ENCODE results near the gene SUCLA2. TPM values are rescaled to one million over a fixed set of nuclear protein-coding genes. Genes with fewer than 3 reads are reported as not detected.
A peak's percentile ranks its signal among the peaks of the same experiment; 100 is the strongest.

Gene SUCLA2
- total RNA-seq, 1 donor from 2014 or later, result 56.9 TPM

DNA sequence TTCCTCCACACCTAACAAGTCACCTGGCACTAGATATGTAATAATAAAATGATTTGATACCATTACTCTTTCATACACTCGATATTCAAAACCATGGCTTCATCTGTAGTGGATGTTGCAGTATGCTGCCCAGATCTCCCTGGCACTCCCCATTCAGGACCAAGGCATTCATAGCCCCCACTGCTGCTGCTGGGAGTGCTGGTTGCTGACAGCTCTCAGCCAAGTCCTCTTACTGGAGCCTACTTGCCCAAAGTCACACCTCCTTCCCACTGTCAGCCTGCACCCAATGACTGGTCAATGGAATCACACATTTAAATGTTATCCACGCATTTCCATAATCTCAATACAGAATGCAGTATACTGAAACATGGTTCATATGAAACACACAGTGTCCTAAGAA lies 3.7 kb downstream of the SUCLA2 start:
- H3K9me3 Mint-ChIP-seq (ENCODE audit: low read depth), result peaks cover 3% of the 10 kb centered on the region
- no peak for DNase-seq (ENCODE audit: low spot score, unreplicated experiment)
- no peaks in the 10 kb centered on the region for H3K27me3 Mint-ChIP-seq
- peaks cover 20% of the 10 kb centered on the region for H3K4me1 Mint-ChIP-seq (ENCODE audit: low read depth)
- no peak overlapping the region for H3K4me3 Mint-ChIP-seq (ENCODE audit: low read depth)
- peak overlapping the region; percentile 1 for H3K27ac Mint-ChIP-seq
- peaks cover 19% of the 10 kb centered on the region for H3K36me3 Mint-ChIP-seq (ENCODE audit: insufficient read depth)
- no peak for TF ChIP-seq CTCF (IDR thresholded peaks at IDR 0.05; ENCODE audit: unreplicated experiment)

- DNase-seq (ENCODE audit: low spot score, unreplicated experiment), result no peak
- Mint-ChIP-seq H3K36me3 (ENCODE audit: insufficient read depth) (peaks cover 42% of the 10 kb centered on the region), H3K4me1 (ENCODE audit: low read depth) (no peaks in the 10 kb centered on the region), H3K4me3 (ENCODE audit: low read depth) (no peak overlapping the region), H3K27me3 (no peaks in the 10 kb centered on the region), H3K9me3 (ENCODE audit: low read depth) (peaks cover 3% of the 10 kb centered on the region), H3K27ac (no peak overlapping the region)
- no peak for TF ChIP-seq CTCF (IDR thresholded peaks at IDR 0.05; ENCODE audit: unreplicated experiment)
Measured at GRCh38 chr13:47991859-47992258, 9.2 kb downstream of the SUCLA2 start.

- Mint-ChIP-seq H3K4me3 (ENCODE audit: low read depth) (no peak overlapping the region), H3K27me3 (no peaks in the 10 kb centered on the region), H3K4me1 (ENCODE audit: low read depth) (no peaks in the 10 kb centered on the region), H3K36me3 (ENCODE audit: insufficient read depth) (peaks cover 49% of the 10 kb centered on the region), H3K27ac (no peak overlapping the region), H3K9me3 (ENCODE audit: low read depth) (peaks cover 3% of the 10 kb centered on the region)
- DNase-seq (ENCODE audit: low spot score, unreplicated experiment), result no peak
- TF ChIP-seq CTCF (IDR thresholded peaks at IDR 0.05; ENCODE audit: unreplicated experiment), result no peak
Measured at GRCh38 chr13:47990920-47991466, 10.1 kb downstream of the SUCLA2 start.

DNA sequence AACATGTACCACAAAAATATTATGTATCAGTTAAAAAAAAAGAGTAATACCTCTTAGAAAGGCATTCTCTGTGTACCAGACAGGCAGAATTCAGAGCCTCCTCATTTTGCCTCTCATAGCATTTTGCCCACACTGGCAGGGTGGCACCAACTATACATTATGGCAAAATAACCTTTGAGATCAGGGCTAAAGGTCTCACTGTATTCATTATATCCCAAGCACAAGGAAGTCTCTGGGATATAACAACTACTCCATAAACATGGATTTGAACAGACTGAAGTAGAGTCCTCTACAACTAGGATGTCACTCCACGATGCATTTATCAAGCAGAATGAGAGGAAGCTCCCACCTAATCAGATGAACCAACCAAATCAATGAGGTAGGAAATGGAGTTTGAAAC lies 10.6 kb downstream of the SUCLA2 start:
- H3K27me3 Mint-ChIP-seq, result no peaks in the 10 kb centered on the region
- no peak overlapping the region for H3K27ac Mint-ChIP-seq
- H3K4me3 Mint-ChIP-seq (ENCODE audit: low read depth), result no peak overlapping the region
- peaks cover 3% of the 10 kb centered on the region for H3K9me3 Mint-ChIP-seq (ENCODE audit: low read depth)
- no peak for TF ChIP-seq CTCF (IDR thresholded peaks at IDR 0.05; ENCODE audit: unreplicated experiment)
- H3K4me1 Mint-ChIP-seq (ENCODE audit: low read depth), result no peaks in the 10 kb centered on the region
- DNase-seq (ENCODE audit: low spot score, unreplicated experiment), result no peak
- peaks cover 52% of the 10 kb centered on the region for H3K36me3 Mint-ChIP-seq (ENCODE audit: insufficient read depth)

DNA sequence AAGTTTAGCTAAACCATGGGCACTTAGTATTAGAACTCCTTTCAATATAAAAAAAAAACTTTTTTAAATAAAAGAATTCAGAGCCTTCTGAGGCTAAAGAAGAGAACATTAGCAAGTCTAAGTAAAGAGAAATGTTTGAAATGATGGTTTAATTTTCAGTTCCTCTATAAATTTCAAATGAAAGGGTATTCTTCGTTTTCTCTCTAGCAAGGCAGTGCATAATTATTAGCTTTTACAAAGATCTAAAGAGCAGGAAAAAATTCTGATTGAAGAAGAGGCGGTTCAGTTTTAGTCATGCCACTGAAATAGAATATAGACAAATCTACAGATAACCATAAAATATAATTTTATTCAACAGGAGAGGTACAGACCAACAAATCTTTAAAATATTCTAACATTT lies 18.0 kb downstream of the SUCLA2 start:
- Mint-ChIP-seq H3K4me3 (ENCODE audit: low read depth) (no peak overlapping the region), H3K36me3 (ENCODE audit: insufficient read depth) (peaks cover 59% of the 10 kb centered on the region), H3K27me3 (no peaks in the 10 kb centered on the region), H3K27ac (no peak overlapping the region), H3K4me1 (ENCODE audit: low read depth) (no peaks in the 10 kb centered on the region), H3K9me3 (ENCODE audit: low read depth) (peaks cover 25% of the 10 kb centered on the region)
- TF ChIP-seq CTCF (IDR thresholded peaks at IDR 0.05; ENCODE audit: unreplicated experiment), result no peak
- no peak for DNase-seq (ENCODE audit: low spot score, unreplicated experiment)

All from progenitor cell of endocrine pancreas (in vitro differentiated cells).